Liver (tissue), 9 donors: ENCODE data around the gene PLA2G4D. TPM values are rescaled to one million over a fixed set of nuclear protein-coding genes. Genes with fewer than 3 reads are reported as not detected.

Experiments used
- DNase-seq: peaks from one replicate; pipeline ENCODE4 v3.0.0-alpha.2; 2017; ENCODE audit warnings: low spot score
- H3K27ac ChIP-seq, 2 donors: one replicate each; pipeline ENCODE4 v1.7.0; 2013; ENCODE audit warnings: inconsistent platforms in 2 of 2, low read length in 2 of 2, control low read depth in 1 of 2, low read depth in 1 of 2, mild to moderate bottlenecking in 1 of 2
- H3K27me3 ChIP-seq, 4 donors: one replicate each; pipeline versions ENCODE4 v1.6.1 to v1.7.0; 2013; ENCODE audit warnings: low read length in 3 of 4, inconsistent platforms in 1 of 4, mild to moderate bottlenecking in 1 of 4, moderate library complexity in 1 of 4; ENCODE audit not compliant: control insufficient read depth in 4 of 4, insufficient read depth in 4 of 4
- H3K36me3 ChIP-seq, 4 donors: one replicate each; pipeline versions ENCODE4 v1.6.1 to v1.7.0; 2013; ENCODE audit warnings: low read length in 3 of 4, mild to moderate bottlenecking in 3 of 4, low read depth in 1 of 4, moderate library complexity in 1 of 4; ENCODE audit not compliant: control insufficient read depth in 4 of 4, insufficient read depth in 3 of 4
- H3K4me1 ChIP-seq, 4 donors: one replicate each; pipeline versions ENCODE4 v1.6.1 to v1.7.0; 2013; ENCODE audit warnings: low read length in 3 of 4, mild to moderate bottlenecking in 3 of 4, moderate library complexity in 1 of 4; ENCODE audit not compliant: control insufficient read depth in 4 of 4, insufficient read depth in 4 of 4
- H3K4me3 ChIP-seq, 3 donors: one replicate each; pipeline versions ENCODE4 v1.6.1 to v1.7.0; 2013; ENCODE audit warnings: low read length in 3 of 3, control low read depth in 1 of 3, low read depth in 1 of 3, mild to moderate bottlenecking in 1 of 3
- H3K9ac ChIP-seq, 2 donors: one replicate each; pipeline ENCODE4 v1.7.0; 2013; ENCODE audit warnings: low read length in 2 of 2, mild to moderate bottlenecking in 2 of 2, moderate library complexity in 2 of 2, control low read depth in 1 of 2, low read depth in 1 of 2
- H3K9me3 ChIP-seq, 4 donors: one replicate each; pipeline versions ENCODE4 v1.6.1 to v1.7.0; 2013; ENCODE audit warnings: low read length in 3 of 4; ENCODE audit not compliant: control insufficient read depth in 4 of 4
- FOXA1 ChIP-seq: IDR thresholded peaks from 2 replicates; pipeline ENCODE4 v1.6.1; 2016; ENCODE audit warnings: antibody characterized with exemption
- GABPA ChIP-seq, 2 donors: IDR thresholded peaks in 1 of 2; conservative IDR thresholded peaks in 1 of 2; 2 replicates each; pipeline ENCODE4 v1.6.1; 2016; ENCODE audit warnings: antibody characterized with exemption in 2 of 2, mild to moderate bottlenecking in 1 of 2, moderate library complexity in 1 of 2
- JUND ChIP-seq, 2 donors: IDR thresholded peaks; 2 replicates each; pipeline ENCODE4 v1.6.1; 2016; ENCODE audit warnings: antibody characterized with exemption in 2 of 2
- NR2F2 ChIP-seq: IDR thresholded peaks from 2 replicates; pipeline ENCODE4 v1.6.1; 2016; ENCODE audit warnings: antibody characterized with exemption
- RAD21 ChIP-seq, 2 donors: IDR thresholded peaks; 2 replicates each; pipeline ENCODE4 v1.6.1; 2016; ENCODE audit warnings: antibody characterized with exemption in 2 of 2, mild to moderate bottlenecking in 2 of 2
- RXRA ChIP-seq, 2 donors: IDR thresholded peaks; 2 replicates each; pipeline ENCODE4 v1.6.1; 2017 to 2018; ENCODE audit warnings: antibody characterized with exemption in 2 of 2, mild to moderate bottlenecking in 1 of 2
- TAF1 ChIP-seq: conservative IDR thresholded peaks from 2 replicates; pipeline ENCODE4 v1.6.1; 2016; ENCODE audit warnings: antibody characterized with exemption, mild to moderate bottlenecking
- YY1 ChIP-seq: IDR thresholded peaks from 2 replicates; pipeline ENCODE4 v1.6.1; 2016; ENCODE audit warnings: antibody characterized with exemption, mild to moderate bottlenecking
- WGBS: extraction: QIAGEN DNeasy Blood & Tissue Kit; methylation state at CpG from one replicate; pipeline ENCODE4 v1.1.7; 2013; 5-methylcytosine and 5-hydroxymethylcytosine counted together
- polyA plus RNA-seq, 2 donors: library from polyadenylated mRNA; stranded (reverse) in 1 of 2; unstranded in 1 of 2; fragments of 200-250 nt in 1 of 2; fragments of >200 nt in 1 of 2; fragmentation: Nextera tagmentation in 1 of 2; extraction: Ambion mirVana in 1 of 2; gene quantifications; one replicate each; pipeline versions ENCODE4 v1.2.1 to v1.2.3, GENCODE V29; 2013 to 2015
- total RNA-seq, 2 donors: library from RNA; depleted of rRNA; stranded (reverse); fragments of >200 nt; gene quantifications; one replicate each; pipeline ENCODE4 v1.2.3, GENCODE V29; 2014
- TF ChIP-seq, protein P1 (sequence below): IDR thresholded peaks from 2 replicates; pipeline ENCODE4 v1.6.1; 2016; ENCODE audit warnings: antibody characterized with exemption, mild to moderate bottlenecking
- TF ChIP-seq, protein P2 (sequence below): IDR thresholded peaks from 2 replicates; pipeline ENCODE4 v1.6.1; 2016; ENCODE audit warnings: antibody characterized with exemption
- TF ChIP-seq, protein P3 (sequence below): IDR thresholded peaks from 2 replicates; pipeline ENCODE4 v1.6.1; 2016; ENCODE audit warnings: antibody characterized with exemption
- TF ChIP-seq, protein P4 (sequence below): fragments of 150-350 bp; IDR thresholded peaks from 2 replicates; pipeline ENCODE4 v1.5.1; 2017; ENCODE audit warnings: improper control_type of control experiment, low read depth, low read length; ENCODE audit not compliant: missing input control
- TF ChIP-seq, protein P5 (sequence below): IDR thresholded peaks from 2 replicates; pipeline ENCODE4 v1.6.1; 2016; ENCODE audit warnings: antibody characterized with exemption
- donor health status: healthy.
- donor health status: healthy.
- donor health status: healthy.
- donor health status: healthy.
- donor health status: healthy.

PLA2G4D gene
- total and polyA plus RNA-seq, 4 donors: not detected

DNA sequence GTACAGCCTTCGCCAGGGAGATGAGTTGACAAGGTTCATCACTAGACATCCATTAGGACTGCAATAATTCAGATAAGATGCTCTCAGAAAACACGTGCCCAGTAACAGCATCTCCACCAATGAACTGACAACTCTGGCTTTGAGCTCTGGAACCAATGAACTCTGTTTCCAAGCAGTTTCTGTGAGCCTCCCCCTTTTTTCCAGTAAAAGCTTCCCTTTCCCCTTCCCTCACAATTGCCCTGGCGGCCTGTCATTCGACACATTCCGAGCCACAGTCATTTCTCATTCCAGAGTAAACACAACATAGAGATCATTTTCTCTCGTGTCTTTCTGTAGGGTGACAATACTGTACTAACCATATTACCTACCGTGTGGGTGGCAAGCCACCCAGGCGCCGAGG, 3.6 kb downstream of the PLA2G4D start (continued):
- TF ChIP-seq, protein P1, sequence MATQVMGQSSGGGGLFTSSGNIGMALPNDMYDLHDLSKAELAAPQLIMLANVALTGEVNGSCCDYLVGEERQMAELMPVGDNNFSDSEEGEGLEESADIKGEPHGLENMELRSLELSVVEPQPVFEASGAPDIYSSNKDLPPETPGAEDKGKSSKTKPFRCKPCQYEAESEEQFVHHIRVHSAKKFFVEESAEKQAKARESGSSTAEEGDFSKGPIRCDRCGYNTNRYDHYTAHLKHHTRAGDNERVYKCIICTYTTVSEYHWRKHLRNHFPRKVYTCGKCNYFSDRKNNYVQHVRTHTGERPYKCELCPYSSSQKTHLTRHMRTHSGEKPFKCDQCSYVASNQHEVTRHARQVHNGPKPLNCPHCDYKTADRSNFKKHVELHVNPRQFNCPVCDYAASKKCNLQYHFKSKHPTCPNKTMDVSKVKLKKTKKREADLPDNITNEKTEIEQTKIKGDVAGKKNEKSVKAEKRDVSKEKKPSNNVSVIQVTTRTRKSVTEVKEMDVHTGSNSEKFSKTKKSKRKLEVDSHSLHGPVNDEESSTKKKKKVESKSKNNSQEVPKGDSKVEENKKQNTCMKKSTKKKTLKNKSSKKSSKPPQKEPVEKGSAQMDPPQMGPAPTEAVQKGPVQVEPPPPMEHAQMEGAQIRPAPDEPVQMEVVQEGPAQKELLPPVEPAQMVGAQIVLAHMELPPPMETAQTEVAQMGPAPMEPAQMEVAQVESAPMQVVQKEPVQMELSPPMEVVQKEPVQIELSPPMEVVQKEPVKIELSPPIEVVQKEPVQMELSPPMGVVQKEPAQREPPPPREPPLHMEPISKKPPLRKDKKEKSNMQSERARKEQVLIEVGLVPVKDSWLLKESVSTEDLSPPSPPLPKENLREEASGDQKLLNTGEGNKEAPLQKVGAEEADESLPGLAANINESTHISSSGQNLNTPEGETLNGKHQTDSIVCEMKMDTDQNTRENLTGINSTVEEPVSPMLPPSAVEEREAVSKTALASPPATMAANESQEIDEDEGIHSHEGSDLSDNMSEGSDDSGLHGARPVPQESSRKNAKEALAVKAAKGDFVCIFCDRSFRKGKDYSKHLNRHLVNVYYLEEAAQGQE: no peak
- TF ChIP-seq, protein P2, sequence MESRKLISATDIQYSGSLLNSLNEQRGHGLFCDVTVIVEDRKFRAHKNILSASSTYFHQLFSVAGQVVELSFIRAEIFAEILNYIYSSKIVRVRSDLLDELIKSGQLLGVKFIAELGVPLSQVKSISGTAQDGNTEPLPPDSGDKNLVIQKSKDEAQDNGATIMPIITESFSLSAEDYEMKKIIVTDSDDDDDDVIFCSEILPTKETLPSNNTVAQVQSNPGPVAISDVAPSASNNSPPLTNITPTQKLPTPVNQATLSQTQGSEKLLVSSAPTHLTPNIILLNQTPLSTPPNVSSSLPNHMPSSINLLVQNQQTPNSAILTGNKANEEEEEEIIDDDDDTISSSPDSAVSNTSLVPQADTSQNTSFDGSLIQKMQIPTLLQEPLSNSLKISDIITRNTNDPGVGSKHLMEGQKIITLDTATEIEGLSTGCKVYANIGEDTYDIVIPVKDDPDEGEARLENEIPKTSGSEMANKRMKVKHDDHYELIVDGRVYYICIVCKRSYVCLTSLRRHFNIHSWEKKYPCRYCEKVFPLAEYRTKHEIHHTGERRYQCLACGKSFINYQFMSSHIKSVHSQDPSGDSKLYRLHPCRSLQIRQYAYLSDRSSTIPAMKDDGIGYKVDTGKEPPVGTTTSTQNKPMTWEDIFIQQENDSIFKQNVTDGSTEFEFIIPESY: no peak
- TF ChIP-seq NR2F2: no peak

DNA sequence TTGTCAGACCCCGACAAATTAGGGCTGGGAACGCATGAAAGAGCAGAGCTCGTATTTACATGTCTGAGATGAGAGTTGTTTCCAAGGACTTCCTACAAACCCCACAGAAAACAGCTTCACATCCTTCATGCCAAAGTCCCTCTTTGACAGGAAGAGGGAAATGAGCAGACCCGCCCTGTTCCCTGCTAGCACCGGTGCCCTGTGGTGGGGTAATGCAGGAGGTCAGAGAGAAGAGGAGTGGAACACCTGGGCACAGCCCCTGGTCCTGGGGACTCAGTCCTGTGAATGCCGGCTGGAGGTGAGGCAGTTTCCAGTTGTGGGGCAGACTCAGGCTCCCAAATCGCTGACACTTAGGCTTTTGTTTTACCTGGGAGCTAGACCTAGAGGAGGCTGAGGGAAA, 4.0 kb downstream of the PLA2G4D start:
- no peaks in the 10 kb centered on the region for H3K36me3 ChIP-seq
- 58% methylated on average over 7 of the region's 7 CpGs for WGBS
- no peaks in the 10 kb centered on the region for H3K4me1 ChIP-seq
- H3K9me3 ChIP-seq: no peaks in the 10 kb centered on the region
- no peak for TF ChIP-seq YY1
- TF ChIP-seq, protein P3, sequence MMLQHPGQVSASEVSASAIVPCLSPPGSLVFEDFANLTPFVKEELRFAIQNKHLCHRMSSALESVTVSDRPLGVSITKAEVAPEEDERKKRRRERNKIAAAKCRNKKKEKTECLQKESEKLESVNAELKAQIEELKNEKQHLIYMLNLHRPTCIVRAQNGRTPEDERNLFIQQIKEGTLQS: no peak
- no peak for TF ChIP-seq JUND (IDR thresholded peaks at IDR 0.05)
- no peak for TF ChIP-seq FOXA1
- TF ChIP-seq, protein P4, sequence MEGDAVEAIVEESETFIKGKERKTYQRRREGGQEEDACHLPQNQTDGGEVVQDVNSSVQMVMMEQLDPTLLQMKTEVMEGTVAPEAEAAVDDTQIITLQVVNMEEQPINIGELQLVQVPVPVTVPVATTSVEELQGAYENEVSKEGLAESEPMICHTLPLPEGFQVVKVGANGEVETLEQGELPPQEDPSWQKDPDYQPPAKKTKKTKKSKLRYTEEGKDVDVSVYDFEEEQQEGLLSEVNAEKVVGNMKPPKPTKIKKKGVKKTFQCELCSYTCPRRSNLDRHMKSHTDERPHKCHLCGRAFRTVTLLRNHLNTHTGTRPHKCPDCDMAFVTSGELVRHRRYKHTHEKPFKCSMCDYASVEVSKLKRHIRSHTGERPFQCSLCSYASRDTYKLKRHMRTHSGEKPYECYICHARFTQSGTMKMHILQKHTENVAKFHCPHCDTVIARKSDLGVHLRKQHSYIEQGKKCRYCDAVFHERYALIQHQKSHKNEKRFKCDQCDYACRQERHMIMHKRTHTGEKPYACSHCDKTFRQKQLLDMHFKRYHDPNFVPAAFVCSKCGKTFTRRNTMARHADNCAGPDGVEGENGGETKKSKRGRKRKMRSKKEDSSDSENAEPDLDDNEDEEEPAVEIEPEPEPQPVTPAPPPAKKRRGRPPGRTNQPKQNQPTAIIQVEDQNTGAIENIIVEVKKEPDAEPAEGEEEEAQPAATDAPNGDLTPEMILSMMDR: no peak
- TF ChIP-seq, protein P2: no peak
- TF ChIP-seq TAF1: no peak
- TF ChIP-seq, protein P1: no peak
- TF ChIP-seq, protein P5, sequence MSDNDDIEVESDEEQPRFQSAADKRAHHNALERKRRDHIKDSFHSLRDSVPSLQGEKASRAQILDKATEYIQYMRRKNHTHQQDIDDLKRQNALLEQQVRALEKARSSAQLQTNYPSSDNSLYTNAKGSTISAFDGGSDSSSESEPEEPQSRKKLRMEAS: no peak
- no peak for TF ChIP-seq RXRA (IDR thresholded peaks at IDR 0.05)
- no peak for TF ChIP-seq GABPA (IDR thresholded peaks at IDR 0.05 in 1 of 2, conservative IDR thresholded peaks at IDR 0.05 in 1 of 2)
- TF ChIP-seq RAD21 (IDR thresholded peaks at IDR 0.05): no peak
- no peaks in the 10 kb centered on the region for H3K27me3 ChIP-seq
- H3K27ac ChIP-seq: no peak overlapping the region
- no peak for DNase-seq
- no peak overlapping the region for H3K4me3 ChIP-seq
- no peak overlapping the region for H3K9ac ChIP-seq
